Stimulated activated CD4-positive, alpha-beta T cell treated with anti-CD3 and anti-CD28 coated beads, TNF-alpha, amount 100 ng/mL, for 24 hours (primary cell): ENCODE results near the gene PUS1.
A peak's percentile ranks its signal among the peaks of the same experiment; 100 is the strongest.
"Not testable (repeated sequence)": the region's sequence is repeated elsewhere in the genome, so short reads cannot be mapped to it uniquely, and the experiment has no call there.

Experiments used
- DNase-seq, 3 experiments: peaks; one replicate each; pipeline ENCODE4 v3.0.0-alpha.2; 2020; ENCODE audit warnings: low read depth in 3 of 3

Gene PUS1

DNA sequence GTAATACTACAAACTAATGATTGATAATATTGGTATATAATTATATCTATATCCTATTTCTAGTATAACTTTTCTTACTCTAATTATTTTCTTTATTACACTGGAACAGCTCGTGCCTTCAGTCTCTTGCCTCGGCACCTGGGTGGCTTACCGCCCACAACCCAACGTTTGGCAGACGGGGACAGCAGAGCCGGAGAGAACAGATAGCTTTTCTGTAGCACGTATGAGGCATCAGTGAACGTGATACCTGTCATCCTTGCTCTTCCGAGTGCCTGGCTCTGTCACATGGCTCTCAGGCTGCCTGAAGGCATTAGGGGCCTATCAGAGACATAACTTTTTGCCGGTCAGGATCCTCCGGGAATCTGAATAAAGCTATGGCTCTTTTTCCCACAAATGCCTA, 5.5 kb downstream of the PUS1 start:
- DNase-seq: no peak

DNA sequence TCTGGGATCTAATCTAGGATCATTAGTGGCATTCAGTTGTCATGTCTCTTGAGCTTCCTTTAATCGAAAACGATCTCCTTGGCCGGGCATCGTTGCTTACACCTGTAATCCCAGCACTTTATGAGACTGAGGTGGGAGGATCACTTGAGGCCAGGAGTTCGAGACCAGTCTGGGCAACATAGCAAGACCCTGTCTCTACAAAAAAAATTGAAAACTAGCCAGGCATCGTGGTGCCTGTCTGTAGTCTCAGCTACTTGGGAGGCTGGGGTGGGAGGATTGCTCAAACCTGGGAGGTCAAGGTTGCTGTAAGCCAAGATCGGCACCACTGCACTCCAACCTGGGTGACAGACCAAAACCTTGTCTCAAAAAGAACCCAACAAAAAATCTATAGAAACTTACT, 9.0 kb downstream of the PUS1 start:
- no peak for DNase-seq

- DNase-seq: no peak
Measured at GRCh38 chr12:131939007-131939406, 9.9 kb downstream of the PUS1 start.

- no peak for DNase-seq
Measured at GRCh38 chr12:131940141-131940547, 11.1 kb downstream of the PUS1 start.

DNA sequence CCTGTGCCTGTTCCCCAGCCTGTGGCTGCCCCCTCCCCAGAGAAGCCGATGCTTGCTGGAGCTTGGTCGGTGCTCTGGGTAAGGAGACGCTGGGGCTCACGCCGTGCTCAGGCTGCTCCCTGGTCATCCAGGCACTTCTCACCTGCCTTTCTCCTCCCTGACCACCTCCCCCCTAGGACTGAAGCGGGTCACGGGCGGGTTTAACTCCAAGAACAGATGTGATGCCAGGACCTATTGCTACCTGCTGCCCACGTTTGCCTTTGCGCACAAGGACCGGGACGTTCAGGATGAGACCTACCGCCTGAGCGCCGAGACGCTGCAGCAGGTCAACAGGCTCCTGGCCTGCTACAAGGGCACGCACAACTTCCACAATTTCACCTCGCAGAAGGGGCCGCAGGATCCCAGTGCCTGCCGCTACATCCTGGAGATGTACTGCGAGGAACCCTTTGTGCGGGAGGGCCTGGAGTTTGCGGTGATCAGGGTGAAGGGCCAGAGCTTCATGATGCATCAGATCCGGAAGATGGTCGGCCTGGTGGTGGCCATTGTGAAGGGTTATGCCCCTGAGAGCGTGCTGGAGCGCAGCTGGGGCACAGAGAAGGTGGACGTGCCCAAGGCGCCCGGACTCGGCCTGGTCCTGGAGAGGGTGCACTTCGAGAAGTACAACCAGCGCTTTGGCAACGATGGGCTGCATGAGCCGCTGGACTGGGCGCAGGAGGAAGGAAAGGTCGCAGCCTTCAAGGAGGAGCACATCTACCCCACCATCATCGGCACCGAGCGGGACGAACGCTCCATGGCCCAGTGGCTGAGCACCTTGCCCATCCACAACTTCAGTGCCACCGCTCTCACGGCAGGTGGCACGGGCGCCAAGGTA, 12.3 kb downstream of the PUS1 start:
- DNase-seq: no peak

- DNase-seq: no peak
Measured at GRCh38 chr12:131941987-131942341, 12.9 kb downstream of the PUS1 start.

DNA sequence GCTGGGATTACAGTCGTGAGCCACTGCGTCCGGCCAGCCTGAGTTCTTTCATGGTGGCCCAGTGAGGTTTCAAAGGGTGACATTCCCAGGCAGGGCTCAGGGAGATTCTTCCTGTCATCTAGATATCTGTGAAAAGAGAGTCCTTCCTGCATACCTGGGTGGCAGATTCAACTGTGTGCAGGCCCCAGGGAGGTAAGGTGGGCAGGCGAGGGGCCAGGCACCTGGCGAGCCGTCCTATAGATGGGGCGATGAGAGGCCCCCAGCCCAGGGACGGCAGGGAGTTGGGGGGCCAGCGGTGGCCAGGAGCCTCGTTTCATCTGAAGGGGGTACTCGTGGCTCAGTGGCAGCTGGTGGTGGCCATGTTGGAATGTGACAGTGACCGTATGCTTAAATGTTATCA, 13.6 kb downstream of the PUS1 start:
- no peak for DNase-seq

DNA sequence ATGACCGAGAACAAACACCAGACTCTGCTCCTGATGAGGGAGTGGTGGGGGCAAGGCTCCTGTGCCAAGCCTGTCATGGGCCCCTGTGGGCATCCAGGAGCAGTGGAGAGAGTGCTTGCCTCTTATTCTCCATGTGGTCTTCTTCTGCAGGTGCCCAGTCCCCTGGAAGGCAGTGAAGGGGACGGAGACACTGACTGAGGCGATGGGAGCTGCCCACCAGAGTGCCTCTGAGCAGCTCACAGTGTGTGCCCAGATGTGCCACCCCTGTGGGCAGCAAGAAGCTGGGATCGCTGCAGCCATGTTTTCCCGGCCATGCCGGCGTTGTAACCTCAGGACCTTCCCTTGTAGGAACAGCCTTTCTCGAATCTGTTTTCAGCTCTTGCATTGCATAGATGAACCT, 14.3 kb downstream of the PUS1 start:
- DNase-seq: no peak

DNA sequence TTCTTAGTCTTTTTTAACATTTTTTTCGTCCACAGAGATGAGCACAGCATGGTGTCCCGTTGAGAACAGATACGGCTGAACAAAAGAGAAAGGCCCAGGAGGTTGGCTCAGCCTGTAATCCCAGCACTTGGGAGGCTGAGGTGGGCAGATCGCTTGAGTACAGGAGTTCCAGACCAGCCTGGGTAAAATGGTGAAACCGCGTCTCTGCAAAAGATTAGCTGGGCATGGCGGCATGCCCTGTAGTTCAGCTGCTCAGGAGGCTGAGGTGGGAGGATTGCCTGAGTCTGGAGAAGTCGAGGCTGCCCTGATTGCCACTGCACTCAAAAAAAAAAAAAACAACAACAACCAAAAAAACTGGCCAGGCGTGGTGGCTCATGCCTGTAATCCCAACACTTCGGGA, 14.8 kb downstream of the PUS1 start:
- DNase-seq: no peak

DNA sequence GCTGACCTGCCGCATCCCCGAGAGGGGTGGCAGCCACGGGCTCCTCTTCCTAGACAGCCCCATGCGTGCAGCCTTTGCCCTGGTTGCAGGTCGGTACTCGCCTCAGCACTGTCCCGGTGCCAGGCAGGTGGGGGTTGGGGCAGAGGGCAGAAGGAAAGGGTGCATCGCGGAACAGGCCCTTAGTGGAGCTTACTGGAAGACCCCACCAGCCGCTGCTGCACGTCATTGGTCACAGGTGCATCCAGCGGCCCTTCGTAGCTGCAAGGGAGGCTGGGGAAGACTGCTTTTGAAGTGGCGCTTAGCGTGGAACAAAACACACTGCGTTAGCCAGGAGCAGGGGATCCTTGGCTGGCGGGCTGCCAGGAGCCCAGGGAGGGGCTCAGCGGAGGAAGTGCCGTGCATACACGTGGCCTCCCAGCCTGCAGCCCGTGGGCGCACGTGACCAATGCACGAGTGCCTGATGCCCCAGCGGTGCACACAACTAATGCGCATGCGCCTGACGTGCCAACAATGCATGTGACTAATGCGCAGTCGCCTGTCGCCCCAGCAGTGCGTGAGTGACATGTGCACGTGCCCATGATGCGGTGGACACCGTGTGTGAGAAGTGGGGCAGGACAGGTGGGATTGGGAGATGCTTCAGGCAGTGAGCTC, 15.7 kb downstream of the PUS1 start:
- no peak for DNase-seq

DNA sequence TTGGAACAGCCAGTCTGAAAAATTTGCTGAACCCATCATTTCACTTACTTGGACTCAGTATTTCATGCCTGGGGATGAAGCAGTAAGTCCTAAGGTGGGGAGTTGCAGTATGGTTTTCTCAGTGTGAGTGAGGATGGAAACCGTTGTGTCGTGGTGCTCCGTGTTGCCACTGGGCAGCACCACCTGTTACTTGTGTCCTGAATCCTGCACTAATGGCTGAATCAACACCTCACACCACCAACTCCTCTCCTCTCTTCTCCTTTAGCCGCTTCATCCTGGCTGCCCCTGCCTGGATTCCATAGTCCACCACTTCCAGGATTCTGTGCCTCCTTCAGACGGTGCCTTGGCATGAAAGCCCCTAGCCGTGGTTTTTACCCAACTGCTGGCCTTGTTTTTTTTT, 17.7 kb downstream of the PUS1 start:
- no peak for DNase-seq

- no peak for DNase-seq
Measured at GRCh38 chr12:131947482-131948027, 18.5 kb downstream of the PUS1 start.

GRCh38 chr12:131948166-131948712, 19.2 kb downstream of the PUS1 start:
- DNase-seq: no peak

- not testable (repeated sequence) for DNase-seq
Measured at GRCh38 chr12:131948713-131949430, 19.8 kb downstream of the PUS1 start.

DNA sequence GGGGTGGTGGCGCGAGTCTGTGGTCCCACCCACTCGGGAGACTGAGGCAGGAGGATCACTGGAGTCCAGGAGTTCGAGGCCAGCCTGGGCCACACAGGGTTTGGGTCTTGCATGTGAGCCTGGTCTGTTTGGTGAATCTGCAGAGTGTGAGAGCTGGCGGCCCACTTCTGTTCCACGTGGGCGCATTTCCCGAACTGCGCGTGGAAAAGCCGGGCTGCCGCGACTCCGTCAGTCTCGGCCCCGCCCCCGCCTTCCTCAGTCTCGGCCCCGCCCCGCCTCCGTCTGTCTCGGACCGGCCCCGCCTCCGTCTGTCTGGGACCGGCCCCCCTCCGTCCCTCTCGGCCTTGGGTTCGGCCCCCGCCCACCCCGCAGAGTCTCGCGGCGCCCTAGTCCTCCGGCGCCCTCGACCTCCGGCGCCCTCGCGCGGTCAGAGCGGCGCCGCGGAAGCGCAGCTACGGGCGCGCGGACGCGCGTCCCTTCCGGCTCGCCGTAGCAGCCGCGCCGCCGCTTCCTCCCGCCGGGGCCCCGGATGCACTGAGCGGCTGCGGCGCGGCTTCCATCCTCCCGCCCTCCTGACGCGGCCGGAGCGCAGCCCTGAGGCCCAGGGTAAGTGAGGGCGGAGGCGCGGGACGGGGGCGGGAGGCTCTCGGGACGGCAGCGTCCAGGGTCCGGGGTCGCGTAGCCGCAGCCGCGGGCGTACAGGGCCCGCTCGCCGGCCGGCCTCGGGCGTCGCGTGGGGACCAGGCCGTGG, 20.5 kb downstream of the PUS1 start, which contains the start of gene EP400:
EP400 (plus strand) TSS at position 512 of the 751 bp plus-strand sequence. CDS start 10,678 bp downstream, outside the sequence.
- peak; percentile 83 to 96 (median 92) for DNase-seq

DNA sequence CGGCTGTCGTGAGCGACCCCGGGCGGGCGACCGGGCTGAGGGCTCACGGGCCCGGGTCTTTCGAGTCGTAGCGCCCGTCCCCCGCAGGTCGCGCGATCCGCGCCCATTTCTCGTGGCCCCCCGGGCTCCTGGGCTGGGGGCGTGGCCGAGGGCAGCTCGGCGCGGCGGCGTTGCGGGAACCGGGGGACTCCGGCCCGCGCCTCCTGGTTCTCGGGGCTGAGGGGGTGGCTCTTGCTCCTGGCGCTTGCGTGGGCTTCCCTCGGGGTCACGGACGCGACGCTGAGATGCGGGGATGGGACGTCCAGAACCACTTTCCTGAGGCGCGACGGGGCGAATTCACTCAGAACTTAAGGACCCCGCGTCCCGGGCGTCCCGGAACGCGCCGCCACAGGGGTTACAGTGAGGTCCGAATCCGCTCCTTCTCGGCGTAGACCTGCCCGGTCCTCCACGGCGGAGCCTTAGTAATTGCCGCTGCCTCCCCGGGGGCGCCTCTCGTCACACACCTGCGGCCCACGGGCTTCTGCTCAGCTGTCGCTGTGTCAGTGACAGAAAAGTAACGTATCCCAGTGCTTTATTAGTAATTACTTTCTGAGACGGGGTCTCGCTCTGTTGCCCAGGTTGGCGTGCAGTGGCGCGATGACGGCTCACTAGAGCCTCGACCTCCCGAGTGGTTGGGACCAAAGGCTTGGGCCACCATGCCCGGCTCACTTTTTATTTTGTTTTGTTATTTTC, 21.3 kb downstream of the PUS1 start:
- DNase-seq: peak in 1 of 3 experiments; percentile 22

DNA sequence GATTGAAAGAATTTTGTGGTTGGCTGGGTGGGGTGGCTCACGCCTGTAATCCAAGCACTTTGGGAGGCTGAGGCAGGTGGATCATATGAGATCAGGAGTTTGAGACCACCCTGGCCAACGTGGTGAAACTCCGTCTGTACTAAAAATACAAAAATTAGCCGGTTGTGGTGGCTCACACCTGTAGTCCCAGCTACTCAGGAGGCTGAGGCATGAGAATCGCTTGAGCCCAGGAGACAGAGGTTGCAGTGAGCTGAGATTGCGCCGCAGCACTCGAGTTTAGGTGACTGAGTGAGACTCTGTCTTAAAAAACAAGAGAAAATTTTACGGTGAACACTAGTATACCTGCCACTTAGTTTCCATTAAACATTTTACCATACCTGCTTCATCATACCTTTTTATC, 24.7 kb downstream of the PUS1 start:
- not testable (repeated sequence) for DNase-seq

DNA sequence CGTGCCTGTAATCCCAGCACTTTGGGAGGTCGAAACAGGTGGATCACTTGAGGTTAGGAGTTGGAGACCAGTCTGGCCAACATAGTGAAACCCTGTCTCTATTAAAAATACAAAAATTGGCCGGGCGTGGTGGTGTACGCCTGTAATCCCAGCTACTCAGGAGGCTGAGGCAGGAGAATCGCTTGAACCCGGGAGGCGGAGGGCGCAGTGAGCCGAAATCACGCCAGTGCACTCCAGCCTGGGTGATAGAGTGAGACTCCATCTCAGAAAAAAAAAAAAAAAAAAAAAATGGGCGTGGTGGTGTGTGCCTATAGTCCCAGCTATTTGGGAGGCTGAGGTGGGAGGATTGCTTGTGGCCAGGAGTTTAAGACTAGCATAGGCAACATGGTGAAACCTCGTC, 25.4 kb downstream of the PUS1 start:
- not testable (repeated sequence) for DNase-seq

GRCh38 chr12:131959116-131959515, 30.0 kb downstream of the PUS1 start:
- no peak for DNase-seq
